Activated effector memory CD4-positive, alpha-beta T cell treated with Interleukin-2 at 50 U/mL for 16 hours (primary cell): Measurements from ENCODE around the gene TOR4A.

Experiments
- DNase-seq: peaks from one replicate; pipeline ENCODE4 v3.0.0-alpha.2; 2020

The TOR4A gene

GRCh38 chr9:137273095-137273490 lies 4.4 kb upstream of the TOR4A start:
- no peak for DNase-seq

GRCh38 chr9:137273611-137274320 lies 3.8 kb upstream of the TOR4A start:
- DNase-seq = no peak

- DNase-seq = no peak
These were observed 2.3 kb upstream of the TOR4A start for GRCh38 chr9:137275203-137275587.

GRCh38 chr9:137275588-137276472 lies 1.7 kb upstream of the TOR4A start:
- DNase-seq = no peak

GRCh38 chr9:137276473-137277328 lies 825 bp upstream of the TOR4A start:
- DNase-seq = no peak

GRCh38 chr9:137278061-137278701 lies 655 bp downstream of the TOR4A start:
- DNase-seq = no peak

- DNase-seq = no peak
These were observed 1.5 kb downstream of the TOR4A start for GRCh38 chr9:137278721-137279711.

- no peak for DNase-seq
These were observed 2.4 kb downstream of the TOR4A start for GRCh38 chr9:137279741-137280473.

GRCh38 chr9:137280474-137281344 lies 3.2 kb downstream of the TOR4A start:
- no peak for DNase-seq

GRCh38 chr9:137281345-137282116 lies 4.0 kb downstream of the TOR4A start:
- no peak for DNase-seq

- DNase-seq = no peak
These were observed 9.5 kb downstream of the TOR4A start for GRCh38 chr9:137286975-137287383.

GRCh38 chr9:137293094-137293481 lies 15.6 kb downstream of the TOR4A start:
- no peak for DNase-seq

- no peak for DNase-seq
These were observed 16.1 kb downstream of the TOR4A start for GRCh38 chr9:137293482-137294090.

GRCh38 chr9:137294091-137294680 lies 16.7 kb downstream of the TOR4A start:
- no peak for DNase-seq

- no peak for DNase-seq
These were observed 17.2 kb downstream of the TOR4A start for GRCh38 chr9:137294681-137295237.

GRCh38 chr9:137295238-137295811 lies 17.8 kb downstream of the TOR4A start:
- DNase-seq = peak; percentile 21
